GM18502 (cell line): ENCODE data around the gene PNO1.

Experiments used
- ATAC-seq: cut with Tn5 transposase; IDR thresholded peaks from one replicate; pipeline ENCODE4 v1.9.1; 2021; ENCODE audit warnings: mild to moderate bottlenecking; ENCODE audit not compliant: unreplicated experiment, poor library complexity

PNO1 gene

DNA sequence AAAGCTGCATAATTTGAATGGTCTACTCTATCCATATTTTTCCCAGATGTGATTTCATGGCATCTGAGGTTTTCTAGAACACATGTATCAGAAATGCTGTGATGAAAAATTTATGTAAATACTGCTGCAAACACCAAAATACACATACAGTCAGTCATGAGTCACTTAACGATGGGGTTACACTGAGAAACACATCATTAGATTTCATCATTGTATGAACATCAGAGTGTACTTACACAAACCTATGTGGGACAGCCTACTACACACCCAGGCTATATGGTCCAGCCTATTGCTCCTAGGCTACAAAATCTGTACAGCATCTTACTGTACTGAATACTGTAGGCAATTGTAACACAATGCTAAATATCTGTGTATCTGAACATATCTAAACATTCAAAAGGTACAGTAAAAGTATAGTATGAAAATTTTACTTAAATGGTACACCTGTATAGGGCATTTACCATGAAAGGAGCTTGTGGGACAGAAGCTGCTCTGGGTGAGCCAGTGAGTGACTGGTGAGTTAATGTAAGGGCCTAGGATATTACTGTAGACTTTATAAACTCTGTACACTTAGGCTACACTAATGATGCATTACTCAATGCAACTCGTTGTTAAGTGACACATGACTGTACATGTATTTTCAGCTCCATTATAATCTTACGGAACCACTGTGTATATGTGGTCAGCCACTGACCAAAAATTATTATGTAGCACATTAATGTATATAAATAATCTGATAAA is 33.5 kb downstream of the PNO1 start:
- ATAC-seq, result peak; percentile 53

DNA sequence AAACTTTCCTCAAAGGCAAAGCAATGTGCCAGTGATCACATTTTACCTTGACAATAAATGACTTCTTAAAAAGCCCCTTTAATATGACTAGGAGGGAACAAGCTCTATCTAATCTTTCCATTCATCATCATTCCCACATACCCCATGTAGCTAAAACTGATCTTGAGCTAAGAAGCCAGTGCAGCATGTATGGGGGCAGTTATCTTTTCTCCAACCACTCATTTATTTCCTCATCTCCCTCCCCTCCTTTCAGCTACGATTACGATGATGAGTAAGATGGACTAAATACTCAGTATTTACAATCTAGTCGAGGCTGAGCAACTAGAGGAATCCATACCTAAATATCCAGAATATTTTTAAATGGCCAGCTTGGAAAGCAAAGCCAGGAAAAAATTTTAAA is 35.5 kb downstream of the PNO1 start:
- no peak for ATAC-seq

DNA sequence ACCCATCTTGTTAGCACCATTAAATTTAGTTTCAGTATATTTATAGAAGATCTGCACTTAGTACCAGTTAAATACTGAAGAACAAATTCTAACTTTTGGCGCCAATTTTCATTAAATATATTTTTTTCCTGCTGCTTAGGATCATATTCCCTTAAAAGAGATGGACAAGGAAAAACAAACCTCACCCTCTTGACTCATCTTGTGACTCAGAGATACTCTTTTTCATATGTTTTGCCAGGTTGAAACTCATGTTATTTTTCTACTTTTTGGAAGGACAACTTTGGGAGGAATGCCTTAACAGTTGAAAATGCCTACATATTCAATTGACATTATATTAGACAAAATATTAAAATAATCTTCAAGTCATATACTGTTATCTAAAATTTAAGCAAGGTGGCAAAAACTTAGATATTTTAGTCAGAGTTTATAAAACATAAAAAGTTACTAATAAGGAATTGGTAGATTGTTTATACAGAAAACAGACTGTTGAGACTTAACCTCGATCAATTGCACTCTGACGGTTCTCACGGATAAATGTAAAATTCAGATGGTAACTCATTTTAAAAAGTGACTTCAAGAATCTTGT is 36.2 kb downstream of the PNO1 start:
- ATAC-seq, result no peak

DNA sequence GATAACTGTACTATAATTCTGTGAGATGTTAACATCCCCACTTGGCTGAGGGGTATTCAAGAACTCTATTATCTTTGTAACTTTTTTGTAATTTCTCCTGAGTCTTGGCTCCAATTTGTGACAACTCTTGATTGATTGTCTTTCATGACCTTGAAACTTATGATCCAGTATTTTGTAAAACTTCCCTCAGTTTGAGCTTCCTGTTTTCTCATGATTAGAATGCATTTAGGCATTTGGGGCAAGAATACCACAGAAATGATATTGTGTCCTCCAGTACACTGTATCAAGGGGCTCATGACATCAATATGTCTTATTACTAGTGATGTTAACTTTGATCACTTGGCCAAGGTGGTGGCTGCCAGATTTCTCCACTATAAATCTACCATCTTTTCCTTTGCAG is 37.4 kb downstream of the PNO1 start:
- ATAC-seq, result no peak

GRCh38 chr2:68196120-68196716 is 38.5 kb downstream of the PNO1 start:
- no peak for ATAC-seq

GRCh38 chr2:68200157-68200787 is 42.6 kb downstream of the PNO1 start:
- no peak for ATAC-seq

DNA sequence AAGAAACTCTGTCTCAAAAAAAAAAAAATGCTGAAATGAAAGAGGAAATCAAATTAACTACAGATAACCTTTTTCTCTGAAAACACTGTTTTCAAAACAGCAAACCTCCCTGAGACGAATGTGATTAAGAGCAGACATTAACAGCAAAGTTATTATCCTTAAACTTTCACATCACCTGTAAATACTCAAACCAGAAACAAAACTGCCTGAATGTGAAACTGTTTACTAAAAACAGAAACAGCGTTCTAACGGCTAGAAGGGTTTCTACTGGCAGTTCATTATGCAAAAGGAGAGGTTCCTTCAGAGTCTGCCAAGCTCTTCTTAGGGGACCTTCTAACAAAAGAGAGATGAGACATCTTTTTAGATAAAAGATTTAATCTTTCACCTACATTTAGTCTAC is 45.9 kb downstream of the PNO1 start:
- ATAC-seq, result peak; percentile 90

DNA sequence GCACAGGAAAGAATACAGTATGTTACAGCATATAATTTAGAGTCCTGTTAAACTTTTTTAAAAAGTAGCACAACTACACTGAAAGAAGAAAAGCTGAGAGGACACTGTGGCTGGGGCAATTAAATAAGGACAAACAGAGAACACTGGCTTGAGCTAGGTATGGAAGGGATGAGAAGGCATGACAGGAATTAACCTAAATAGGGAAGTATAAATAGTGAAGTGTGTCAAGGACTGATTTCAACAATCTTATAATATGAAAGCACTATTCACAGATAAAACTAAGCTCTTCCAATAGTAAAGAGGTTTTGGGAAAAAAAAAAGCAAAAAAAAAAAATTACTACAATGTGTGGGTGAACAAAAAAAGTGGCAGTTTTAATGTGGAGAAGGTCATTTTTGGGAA is 49.1 kb downstream of the PNO1 start:
- ATAC-seq, result no peak

- peak; percentile 81 for ATAC-seq
These were observed 56.7 kb downstream of the PNO1 start for GRCh38 chr2:68214381-68214780.

DNA sequence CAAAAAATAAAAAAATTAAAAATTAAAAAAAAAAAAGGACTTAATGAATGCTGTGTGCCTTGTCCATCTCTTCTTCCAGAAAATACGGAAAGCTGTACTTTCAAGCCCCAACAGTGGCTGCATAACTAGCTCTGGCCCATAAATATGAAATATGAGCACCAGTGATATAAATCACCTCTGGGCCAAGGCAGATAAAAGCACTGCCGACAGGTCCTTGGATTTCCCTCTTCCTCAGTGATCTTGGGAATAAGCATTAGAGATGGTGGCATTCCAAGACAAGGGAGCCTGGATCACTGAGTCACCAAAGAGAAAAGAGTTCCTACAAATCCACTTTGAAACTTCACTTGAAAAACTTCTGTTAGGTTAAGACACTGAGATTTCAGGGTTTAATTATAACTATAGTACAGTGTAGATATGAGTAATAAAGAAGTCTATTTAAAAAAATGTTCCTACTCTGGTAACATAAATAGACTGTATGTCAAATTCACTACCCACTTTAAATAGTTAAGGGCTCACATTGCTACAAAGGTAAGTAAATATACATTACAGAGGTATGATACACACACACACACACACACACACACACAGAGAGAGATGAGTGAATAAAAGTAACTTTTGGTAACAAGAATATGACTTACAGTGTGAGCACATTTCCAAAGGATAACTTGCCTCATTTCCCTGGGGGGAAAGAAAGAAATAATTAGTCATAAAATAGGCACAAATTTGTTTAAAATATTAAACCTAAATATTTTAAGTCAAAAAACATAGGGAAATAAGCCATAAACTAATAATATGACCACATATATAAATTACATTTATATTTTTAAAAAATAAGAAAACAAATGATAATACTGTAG is 59.0 kb downstream of the PNO1 start:
- no peak for ATAC-seq

GRCh38 chr2:68217729-68218128 is 60.0 kb downstream of the PNO1 start:
- ATAC-seq, result no peak

GRCh38 chr2:68218343-68218901 is 60.7 kb downstream of the PNO1 start:
- no peak for ATAC-seq

DNA sequence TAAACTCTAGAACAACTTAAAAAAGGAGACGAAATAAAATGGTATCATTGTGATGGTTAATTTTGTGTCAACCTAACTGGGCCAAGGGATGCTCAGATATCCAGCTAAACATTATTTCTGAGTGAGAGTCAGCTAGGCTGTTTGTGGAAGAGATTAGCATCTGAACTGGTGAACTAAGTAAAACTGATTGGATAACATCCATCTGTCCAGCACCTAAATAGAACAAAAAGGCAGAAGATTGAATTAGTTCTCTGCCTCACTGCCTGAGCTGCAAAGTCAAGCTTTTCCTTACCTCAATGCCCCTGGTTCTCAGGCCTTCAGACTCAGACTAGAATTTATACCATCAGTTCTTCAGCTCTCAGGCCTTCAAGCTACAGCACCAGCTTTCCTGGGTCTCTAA is 64.6 kb downstream of the PNO1 start:
- ATAC-seq, result no peak

DNA sequence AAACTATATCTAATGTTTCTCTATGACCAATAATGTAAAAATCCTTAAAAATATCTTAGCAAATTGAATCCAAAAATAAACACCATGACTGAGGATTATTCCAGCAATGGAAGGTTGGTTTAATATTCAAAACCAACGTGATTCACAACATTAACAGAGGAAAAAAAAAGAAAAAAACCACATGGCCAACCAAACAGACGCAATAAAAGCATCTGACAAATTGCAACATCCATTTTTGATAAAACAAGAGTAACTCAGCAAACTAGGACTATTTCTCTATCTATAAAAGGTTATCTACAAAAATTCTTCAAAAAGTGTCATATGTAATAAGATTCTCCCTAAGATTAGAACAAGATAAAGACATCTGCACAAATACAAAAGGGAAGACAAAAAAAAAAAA is 65.7 kb downstream of the PNO1 start:
- no peak for ATAC-seq

DNA sequence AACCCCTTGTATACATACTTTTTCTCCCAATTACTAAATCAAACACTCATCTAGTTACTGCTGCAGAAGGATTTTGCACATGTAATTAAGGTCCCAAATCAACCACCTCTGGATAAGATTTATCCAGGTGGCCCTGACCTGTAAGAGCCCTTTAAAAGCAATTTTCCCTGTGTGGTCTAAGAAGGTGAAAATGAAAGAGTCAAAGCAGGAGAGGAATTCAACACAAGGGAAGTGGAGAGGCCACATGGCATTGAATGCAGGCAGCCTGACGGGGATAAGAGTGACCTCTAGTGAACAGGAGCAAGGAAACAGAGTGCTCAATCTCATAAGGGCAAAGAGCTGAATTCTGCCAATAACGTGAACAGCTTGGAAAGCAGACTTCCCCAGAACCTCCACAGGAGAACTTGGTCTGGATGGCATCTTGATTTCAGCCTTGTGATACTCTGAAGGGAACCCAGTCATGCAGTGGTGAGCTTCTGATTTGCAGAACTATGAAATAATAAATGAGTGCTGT is 67.5 kb downstream of the PNO1 start:
- peak; percentile 81 for ATAC-seq
